Neural cell (in vitro differentiated cells): ENCODE data around the gene EVC. TPM values are rescaled to one million over a fixed set of nuclear protein-coding genes. Genes with fewer than 3 reads are reported as not detected.

Experiments
- H2AFZ ChIP-seq: fragments of 200-600, 300-800 bp; sonication (generic), shearing (Covaris generic); 2 replicates; pipeline ENCODE4 v1.6.0; 2014; ENCODE audit warnings: low read depth, mild to moderate bottlenecking, antibody characterized with exemption, low read length, moderate library complexity
- H3F3A ChIP-seq: fragments of 200-600 bp; shearing (Covaris generic); 2 replicates; pipeline ENCODE4 v1.6.1; 2016; ENCODE audit warnings: mild to moderate bottlenecking, moderate library complexity, mixed read lengths, antibody characterized with exemption, low read length; ENCODE audit not compliant: insufficient read depth, poor library complexity, severe bottlenecking
- H3K27ac ChIP-seq: fragments of 200-600, 300-800 bp; sonication (generic), shearing (Covaris generic); 2 replicates; pipeline ENCODE4 v1.5.1; 2014; ENCODE audit warnings: mild to moderate bottlenecking, low read length, moderate library complexity
- H3K27me3 ChIP-seq: fragments of 300-800, 200-600 bp; sonication (generic), shearing (Covaris generic); 2 replicates; pipeline ENCODE4 v1.6.0; 2014; ENCODE audit warnings: mild to moderate bottlenecking, low read depth, low read length, moderate library complexity; ENCODE audit not compliant: insufficient read depth
- H3K36me3 ChIP-seq: fragments of 300-800, 200-600 bp; sonication (generic), shearing (Covaris generic); 2 replicates; pipeline ENCODE4 v1.5.1; 2014; ENCODE audit warnings: mild to moderate bottlenecking, antibody characterized with exemption, low read length, moderate library complexity; ENCODE audit not compliant: insufficient read depth
- H3K4me2 ChIP-seq: fragments of 300-800, 200-600 bp; sonication (generic), shearing (Covaris generic); 2 replicates; pipeline ENCODE4 v1.6.0; 2014; ENCODE audit warnings: mild to moderate bottlenecking, low read length
- H3K4me3 ChIP-seq: fragments of 300-800, 200-600 bp; sonication (generic), shearing (Covaris generic); 2 replicates; pipeline ENCODE4 v1.5.1; 2014; ENCODE audit warnings: mild to moderate bottlenecking, low read length, moderate library complexity
- H3K79me2 ChIP-seq: fragments of 200-600 bp; shearing (Covaris generic); replicated peaks from 2 replicates; pipeline ENCODE4 v1.6.0; 2014; ENCODE audit warnings: mild to moderate bottlenecking, low read length, moderate library complexity; ENCODE audit not compliant: insufficient read depth
- H3K9ac ChIP-seq: fragments of 300-800, 200-600 bp; sonication (generic), shearing (Covaris generic); 2 replicates; pipeline ENCODE4 v1.6.1; 2016; ENCODE audit warnings: mild to moderate bottlenecking, low read length, mixed read lengths
- H3K9me2 ChIP-seq: fragments of 200-600 bp; shearing (Covaris generic); 2 replicates; pipeline ENCODE4 v1.6.1; 2016; ENCODE audit warnings: mild to moderate bottlenecking, low read length, mixed read lengths; ENCODE audit not compliant: insufficient read depth
- H3K9me3 ChIP-seq: fragments of 200-600, 300-800 bp; sonication (generic), shearing (Covaris generic); 2 replicates; pipeline ENCODE4 v1.6.1; 2016; ENCODE audit warnings: mild to moderate bottlenecking, mixed run types, low read length, moderate library complexity, mixed read lengths
- H4K20me1 ChIP-seq: fragments of 200-600 bp; shearing (Covaris generic); 2 replicates; pipeline ENCODE4 v1.6.1; 2016; ENCODE audit warnings: mild to moderate bottlenecking, mixed run types; ENCODE audit not compliant: insufficient read depth
- EP300 ChIP-seq: fragments of 450-650 bp; conservative IDR thresholded peaks from 2 replicates; pipeline ENCODE4 v1.6.1; 2014; ENCODE audit warnings: antibody characterized with exemption, mild to moderate bottlenecking, moderate library complexity; ENCODE audit not compliant: poor library complexity, severe bottlenecking
- EZH2 ChIP-seq: fragments of 200-600, 300-800 bp; shearing (Covaris generic), sonication (generic); IDR thresholded peaks from 2 replicates; pipeline ENCODE4 v1.6.1; 2014; ENCODE audit warnings: antibody characterized with exemption, low read length, borderline replicate concordance, mild to moderate bottlenecking; ENCODE audit not compliant: insufficient read depth, poor library complexity, severe bottlenecking
- MXI1 ChIP-seq: fragments of 450-650 bp; conservative IDR thresholded peaks from 2 replicates; pipeline ENCODE4 v1.6.1; 2014; ENCODE audit warnings: antibody characterized with exemption, mild to moderate bottlenecking; ENCODE audit not compliant: poor library complexity, severe bottlenecking
- POLR2AphosphoS5 ChIP-seq: IDR thresholded peaks from 2 replicates; pipeline ENCODE4 v1.6.1; 2012
- RAD21 ChIP-seq: fragments of 450-650 bp; conservative IDR thresholded peaks from 2 replicates; pipeline ENCODE4 v1.6.1; 2014; ENCODE audit warnings: antibody characterized with exemption, mild to moderate bottlenecking, moderate library complexity
- SMC3 ChIP-seq: fragments of 450-650 bp; conservative IDR thresholded peaks from 2 replicates; pipeline ENCODE4 v1.6.1; 2014; ENCODE audit warnings: antibody characterized with exemption, mild to moderate bottlenecking, moderate library complexity; ENCODE audit not compliant: poor library complexity
- TAF1 ChIP-seq: IDR thresholded peaks from 2 replicates; pipeline ENCODE4 v1.6.1; 2012; ENCODE audit warnings: low read depth
- polyA plus RNA-seq: library from polyadenylated mRNA; depleted of rRNA; stranded (reverse); fragments of >200 nt; gene quantifications from 2 replicates; pipeline ENCODE4 v1.2.3, GENCODE V29; 2014
- TF ChIP-seq, protein P1 (sequence below): IDR thresholded peaks from 2 replicates; pipeline ENCODE4 v1.6.1; 2012; ENCODE audit warnings: borderline replicate concordance
- TF ChIP-seq, protein P2 (sequence below): fragments of 450-650 bp; IDR thresholded peaks from 2 replicates; pipeline ENCODE4 v1.5.1; 2014; ENCODE audit warnings: antibody characterized with exemption, mild to moderate bottlenecking, moderate library complexity; ENCODE audit not compliant: poor library complexity, severe bottlenecking

The EVC gene
- polyA plus RNA-seq, 1 donor from 2014 or later, result 0.48 TPM

DNA sequence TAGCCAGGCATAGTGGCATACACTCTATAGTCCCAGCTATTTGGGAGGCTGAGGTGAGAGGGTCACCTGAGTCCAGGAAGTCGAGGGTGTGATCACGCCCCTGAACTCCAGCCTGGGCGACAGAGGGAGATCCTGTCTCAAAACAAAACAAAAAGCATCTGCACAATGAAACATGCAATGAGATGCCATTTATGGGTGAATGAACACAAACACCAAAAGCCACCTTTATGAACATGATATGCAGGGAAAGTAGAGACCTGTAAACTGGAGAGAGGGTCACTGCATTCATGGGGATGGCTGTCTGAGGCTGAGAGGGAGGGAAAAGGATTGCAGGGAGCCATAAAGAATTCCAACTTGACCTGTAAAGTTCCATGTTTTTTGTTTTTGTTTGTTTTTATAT lies 70.7 kb downstream of the EVC start:
- H4K20me1 ChIP-seq, result no peaks in the 10 kb centered on the region
- TF ChIP-seq, protein P1, sequence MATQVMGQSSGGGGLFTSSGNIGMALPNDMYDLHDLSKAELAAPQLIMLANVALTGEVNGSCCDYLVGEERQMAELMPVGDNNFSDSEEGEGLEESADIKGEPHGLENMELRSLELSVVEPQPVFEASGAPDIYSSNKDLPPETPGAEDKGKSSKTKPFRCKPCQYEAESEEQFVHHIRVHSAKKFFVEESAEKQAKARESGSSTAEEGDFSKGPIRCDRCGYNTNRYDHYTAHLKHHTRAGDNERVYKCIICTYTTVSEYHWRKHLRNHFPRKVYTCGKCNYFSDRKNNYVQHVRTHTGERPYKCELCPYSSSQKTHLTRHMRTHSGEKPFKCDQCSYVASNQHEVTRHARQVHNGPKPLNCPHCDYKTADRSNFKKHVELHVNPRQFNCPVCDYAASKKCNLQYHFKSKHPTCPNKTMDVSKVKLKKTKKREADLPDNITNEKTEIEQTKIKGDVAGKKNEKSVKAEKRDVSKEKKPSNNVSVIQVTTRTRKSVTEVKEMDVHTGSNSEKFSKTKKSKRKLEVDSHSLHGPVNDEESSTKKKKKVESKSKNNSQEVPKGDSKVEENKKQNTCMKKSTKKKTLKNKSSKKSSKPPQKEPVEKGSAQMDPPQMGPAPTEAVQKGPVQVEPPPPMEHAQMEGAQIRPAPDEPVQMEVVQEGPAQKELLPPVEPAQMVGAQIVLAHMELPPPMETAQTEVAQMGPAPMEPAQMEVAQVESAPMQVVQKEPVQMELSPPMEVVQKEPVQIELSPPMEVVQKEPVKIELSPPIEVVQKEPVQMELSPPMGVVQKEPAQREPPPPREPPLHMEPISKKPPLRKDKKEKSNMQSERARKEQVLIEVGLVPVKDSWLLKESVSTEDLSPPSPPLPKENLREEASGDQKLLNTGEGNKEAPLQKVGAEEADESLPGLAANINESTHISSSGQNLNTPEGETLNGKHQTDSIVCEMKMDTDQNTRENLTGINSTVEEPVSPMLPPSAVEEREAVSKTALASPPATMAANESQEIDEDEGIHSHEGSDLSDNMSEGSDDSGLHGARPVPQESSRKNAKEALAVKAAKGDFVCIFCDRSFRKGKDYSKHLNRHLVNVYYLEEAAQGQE, result no peak
- TF ChIP-seq EZH2 (no peak), POLR2AphosphoS5 (no peak)
- TF ChIP-seq, protein P2, sequence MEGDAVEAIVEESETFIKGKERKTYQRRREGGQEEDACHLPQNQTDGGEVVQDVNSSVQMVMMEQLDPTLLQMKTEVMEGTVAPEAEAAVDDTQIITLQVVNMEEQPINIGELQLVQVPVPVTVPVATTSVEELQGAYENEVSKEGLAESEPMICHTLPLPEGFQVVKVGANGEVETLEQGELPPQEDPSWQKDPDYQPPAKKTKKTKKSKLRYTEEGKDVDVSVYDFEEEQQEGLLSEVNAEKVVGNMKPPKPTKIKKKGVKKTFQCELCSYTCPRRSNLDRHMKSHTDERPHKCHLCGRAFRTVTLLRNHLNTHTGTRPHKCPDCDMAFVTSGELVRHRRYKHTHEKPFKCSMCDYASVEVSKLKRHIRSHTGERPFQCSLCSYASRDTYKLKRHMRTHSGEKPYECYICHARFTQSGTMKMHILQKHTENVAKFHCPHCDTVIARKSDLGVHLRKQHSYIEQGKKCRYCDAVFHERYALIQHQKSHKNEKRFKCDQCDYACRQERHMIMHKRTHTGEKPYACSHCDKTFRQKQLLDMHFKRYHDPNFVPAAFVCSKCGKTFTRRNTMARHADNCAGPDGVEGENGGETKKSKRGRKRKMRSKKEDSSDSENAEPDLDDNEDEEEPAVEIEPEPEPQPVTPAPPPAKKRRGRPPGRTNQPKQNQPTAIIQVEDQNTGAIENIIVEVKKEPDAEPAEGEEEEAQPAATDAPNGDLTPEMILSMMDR, result no peak
- H3K27ac ChIP-seq, result no peak overlapping the region
- H3K9me3 ChIP-seq, result peaks cover 9% of the 10 kb centered on the region
- no peaks in the 10 kb centered on the region for H3F3A ChIP-seq
- no peaks in the 10 kb centered on the region for H3K36me3 ChIP-seq
- H3K79me2 ChIP-seq, result no peaks in the 10 kb centered on the region
- no peak overlapping the region for H3K4me3 ChIP-seq
- H3K9ac ChIP-seq, result no peak overlapping the region
- no peak overlapping the region for H2AFZ ChIP-seq
- H3K9me2 ChIP-seq, result no peaks in the 10 kb centered on the region
- H3K27me3 ChIP-seq, result no peaks in the 10 kb centered on the region
- no peak overlapping the region for H3K4me2 ChIP-seq

DNA sequence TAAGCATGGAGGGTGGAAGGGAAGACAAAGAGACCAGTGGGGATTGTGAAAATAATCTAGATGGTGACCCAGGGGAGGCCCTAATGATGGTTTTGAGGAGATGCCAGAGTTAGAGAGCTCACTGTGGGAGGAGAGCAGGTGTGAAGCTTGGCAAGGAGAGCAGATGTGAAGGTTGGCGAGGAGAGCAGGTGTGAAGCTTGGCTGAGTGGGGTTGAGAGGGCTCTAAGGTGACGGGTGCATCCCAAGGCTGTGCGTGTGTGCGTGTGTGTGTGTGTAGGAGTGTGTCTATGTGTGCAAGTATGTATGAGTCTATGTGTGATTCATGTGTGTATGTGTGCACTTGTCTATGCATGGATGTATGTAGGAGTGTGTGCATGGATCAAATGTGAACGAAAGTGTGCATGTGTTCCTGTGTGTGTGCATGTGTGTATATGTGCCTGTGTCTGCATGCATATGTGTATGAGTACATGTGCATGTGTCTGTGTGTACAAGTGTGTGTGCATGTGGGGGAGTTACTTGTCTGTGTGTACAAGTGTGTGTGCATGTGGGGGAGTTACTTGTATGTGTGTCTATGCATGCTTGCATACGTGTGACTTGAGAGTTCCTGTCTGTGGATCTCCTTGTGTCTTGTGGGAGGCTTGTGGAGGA lies 72.0 kb downstream of the EVC start:
- Histone ChIP-seq H3K79me2 (no peaks in the 10 kb centered on the region), H3K4me3 (no peak overlapping the region), H3K27ac (no peak overlapping the region), H3K4me2 (no peak overlapping the region), H3K9me3 (no peaks in the 10 kb centered on the region), H4K20me1 (no peaks in the 10 kb centered on the region), H3K36me3 (no peaks in the 10 kb centered on the region), H3F3A (no peaks in the 10 kb centered on the region), H3K9ac (no peak overlapping the region), H3K9me2 (no peaks in the 10 kb centered on the region), H2AFZ (no peak overlapping the region), H3K27me3 (no peaks in the 10 kb centered on the region)
- no peak for TF ChIP-seq MXI1

DNA sequence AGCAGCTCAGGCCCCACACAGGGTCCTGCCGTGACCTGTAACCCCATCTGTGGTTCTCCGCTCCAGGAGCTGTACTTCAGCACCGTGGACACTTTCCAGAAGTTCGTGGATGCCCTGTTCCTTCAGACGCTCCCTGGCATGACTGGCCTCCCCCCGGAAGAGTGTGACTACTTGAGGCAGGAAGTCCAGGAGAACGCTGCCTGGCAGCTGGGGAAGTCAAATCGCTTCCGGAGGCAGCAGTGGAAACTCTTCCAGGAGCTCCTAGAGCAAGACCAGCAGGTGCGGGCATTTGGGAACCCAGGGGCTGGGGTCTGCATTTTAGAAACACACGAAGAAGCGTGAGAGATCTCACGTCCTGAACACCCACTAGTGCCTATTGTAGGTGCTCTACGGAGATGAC lies 72.5 kb downstream of the EVC start:
- TF ChIP-seq POLR2AphosphoS5 (no peak), RAD21 (no peak), SMC3 (no peak), MXI1 (no peak), TAF1 (no peak), EP300 (no peak), EZH2 (no peak)
- TF ChIP-seq, protein P1, result no peak
- TF ChIP-seq, protein P2, result no peak
- no peaks in the 10 kb centered on the region for H3K27me3 ChIP-seq
- H4K20me1 ChIP-seq, result no peaks in the 10 kb centered on the region

More for the DNA sequence above, 72.5 kb downstream of the EVC start:
- no peak overlapping the region for H3K4me3 ChIP-seq
- no peaks in the 10 kb centered on the region for H3K9me2 ChIP-seq
- no peak overlapping the region for H3K27ac ChIP-seq
- no peaks in the 10 kb centered on the region for H3F3A ChIP-seq
- H3K4me2 ChIP-seq, result no peak overlapping the region
- no peaks in the 10 kb centered on the region for H3K9me3 ChIP-seq
- no peaks in the 10 kb centered on the region for H3K79me2 ChIP-seq
- H3K36me3 ChIP-seq, result no peaks in the 10 kb centered on the region
- H2AFZ ChIP-seq, result no peak overlapping the region
- H3K9ac ChIP-seq, result no peak overlapping the region
